Lower leg skin (tissue), 3 donors: Measurements from ENCODE around the gene BBS9.

Source experiments
- CTCF ChIP-seq, 3 donors: fragments of 450-650 bp; IDR thresholded peaks; one replicate each; pipeline ENCODE4 v1.5.1; 2016; ENCODE audit warnings: antibody characterized with exemption in 3 of 3, mild to moderate bottlenecking in 3 of 3, moderate library complexity in 2 of 3
- POLR2A ChIP-seq, 2 donors: fragments of 450-650 bp; IDR thresholded peaks; one replicate each; pipeline ENCODE4 v1.6.1; 2016 to 2017; ENCODE audit warnings: antibody characterized with exemption in 2 of 2, mild to moderate bottlenecking in 1 of 2, moderate library complexity in 1 of 2

- no peak for TF ChIP-seq CTCF (IDR thresholded peaks at IDR 0.05)
- no peak for TF ChIP-seq POLR2A (IDR thresholded peaks at IDR 0.05)
Observed at GRCh38 chr7:33643530-33643929, 514.2 kb downstream of the BBS9 start.
